Left ventricle myocardium inferior (tissue), 1 donor: ENCODE data around the gene KCNK2. TPM values are rescaled to one million over a fixed set of nuclear protein-coding genes. Genes with fewer than 3 reads are reported as not detected.

Experiments used
- DNase-seq: peaks from one replicate; pipeline ENCODE4 v3.0.0-alpha.2; 2020
- H3K27ac ChIP-seq: fragments of 200-600 bp; replicated peaks from 2 replicates; pipeline ENCODE4 v1.8.0; 2021
- H3K27me3 ChIP-seq: fragments of 200-600 bp; 2 replicates; pipeline ENCODE4 v1.8.0; 2021; ENCODE audit warnings: low read depth
- H3K36me3 ChIP-seq: fragments of 200-600 bp; 2 replicates; pipeline ENCODE4 v1.8.0; 2021
- H3K4me1 ChIP-seq: fragments of 200-600 bp; 2 replicates; pipeline ENCODE4 v1.8.0; 2021
- H3K4me3 ChIP-seq: fragments of 200-600 bp; 2 replicates; pipeline ENCODE4 v1.8.0; 2021; ENCODE audit warnings: mild to moderate bottlenecking, moderate library complexity
- H3K9me3 ChIP-seq: fragments of 200-600 bp; replicated peaks from 2 replicates; pipeline ENCODE4 v1.8.0; 2021
- CTCF ChIP-seq: fragments of 200-600 bp; IDR thresholded peaks from 2 replicates; pipeline ENCODE4 v1.8.0; 2021; ENCODE audit warnings: antibody characterized with exemption, mild to moderate bottlenecking, borderline replicate concordance
- intact Hi-C: fragments of 100-400 bp; cut with micrococcal nuclease; formaldehyde crosslinking; loops from one replicate; pipeline ENCODE4 v1.11.0; 2022
- total RNA-seq: library from RNA; stranded (reverse); fragmentation: NEBNext Ultra II Directional; extraction: Animal tissue kit (Norgen Biotek cat#: 25700); gene quantifications from one replicate; pipeline ENCODE4 v1.2.1, GENCODE V29; 2021
- donor health status: DM: no; HTN: yes; CAD: no; lungs with severe emphysema.

KCNK2 gene
- total RNA-seq, 1 donor from 2014 or later: 0.08 TPM

GRCh38 chr1:215119719-215120365 lies 37.3 kb downstream of the KCNK2 start:
- no peak for TF ChIP-seq CTCF
- Histone ChIP-seq H3K27ac (no peak overlapping the region), H3K4me3 (no peak overlapping the region), H3K4me1 (no peaks in the 10 kb centered on the region), H3K9me3 (no peaks in the 10 kb centered on the region), H3K27me3 (no peaks in the 10 kb centered on the region), H3K36me3 (no peaks in the 10 kb centered on the region)
- DNase-seq: no peak
- intact Hi-C loops: no loop called here

- no peaks in the 10 kb centered on the region for H3K36me3 ChIP-seq
- H3K9me3 ChIP-seq: no peaks in the 10 kb centered on the region
- DNase-seq: no peak
- H3K4me3 ChIP-seq: no peak overlapping the region
- TF ChIP-seq CTCF: no peak
- H3K4me1 ChIP-seq: no peaks in the 10 kb centered on the region
- H3K27ac ChIP-seq: no peak overlapping the region
- intact Hi-C loops: no loop called here
- no peaks in the 10 kb centered on the region for H3K27me3 ChIP-seq
These were observed 46.0 kb downstream of the KCNK2 start for GRCh38 chr1:215128504-215128903.

GRCh38 chr1:215131291-215131690 lies 48.8 kb downstream of the KCNK2 start:
- H3K27ac ChIP-seq: no peak overlapping the region
- intact Hi-C loops: no loop called here
- no peaks in the 10 kb centered on the region for H3K27me3 ChIP-seq
- no peaks in the 10 kb centered on the region for H3K36me3 ChIP-seq
- H3K4me3 ChIP-seq: no peak overlapping the region
- DNase-seq: no peak
- H3K9me3 ChIP-seq: no peaks in the 10 kb centered on the region
- no peaks in the 10 kb centered on the region for H3K4me1 ChIP-seq
- TF ChIP-seq CTCF: no peak

DNA sequence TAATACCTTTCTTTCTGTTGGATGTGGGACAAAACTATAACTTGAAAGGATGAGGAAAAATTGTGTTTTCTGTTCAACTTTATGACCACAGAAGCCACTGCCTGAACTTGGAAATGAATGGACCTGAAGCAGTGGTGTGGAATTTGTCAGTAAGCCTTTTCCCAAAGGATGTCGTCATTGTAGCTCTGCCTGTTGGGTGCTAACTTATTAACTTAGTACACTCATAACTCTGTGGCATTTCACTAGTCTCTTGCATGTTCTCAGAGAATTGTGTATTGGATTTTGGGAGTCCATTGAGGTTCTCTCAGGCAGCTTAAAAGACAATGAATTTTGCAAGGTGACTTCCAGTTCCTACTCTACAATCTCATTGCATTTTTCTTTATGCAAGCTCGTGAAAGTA lies 49.6 kb downstream of the KCNK2 start:
- no peaks in the 10 kb centered on the region for H3K36me3 ChIP-seq
- intact Hi-C loops: no loop called here
- DNase-seq: no peak
- no peak for TF ChIP-seq CTCF
- H3K27me3 ChIP-seq: no peaks in the 10 kb centered on the region
- no peaks in the 10 kb centered on the region for H3K9me3 ChIP-seq
- H3K4me1 ChIP-seq: no peaks in the 10 kb centered on the region
- H3K4me3 ChIP-seq: no peak overlapping the region
- H3K27ac ChIP-seq: no peak overlapping the region

GRCh38 chr1:215133532-215133931 lies 51.0 kb downstream of the KCNK2 start:
- no peak for TF ChIP-seq CTCF
- no peaks in the 10 kb centered on the region for H3K36me3 ChIP-seq
- no peak for DNase-seq
- no peak overlapping the region for H3K27ac ChIP-seq
- H3K4me1 ChIP-seq: no peaks in the 10 kb centered on the region
- H3K27me3 ChIP-seq: no peaks in the 10 kb centered on the region
- H3K9me3 ChIP-seq: no peaks in the 10 kb centered on the region
- intact Hi-C loops: no loop called here
- H3K4me3 ChIP-seq: no peak overlapping the region
